ENCODE data around the gene AMOTL1.

AMOTL1 gene

DNA sequence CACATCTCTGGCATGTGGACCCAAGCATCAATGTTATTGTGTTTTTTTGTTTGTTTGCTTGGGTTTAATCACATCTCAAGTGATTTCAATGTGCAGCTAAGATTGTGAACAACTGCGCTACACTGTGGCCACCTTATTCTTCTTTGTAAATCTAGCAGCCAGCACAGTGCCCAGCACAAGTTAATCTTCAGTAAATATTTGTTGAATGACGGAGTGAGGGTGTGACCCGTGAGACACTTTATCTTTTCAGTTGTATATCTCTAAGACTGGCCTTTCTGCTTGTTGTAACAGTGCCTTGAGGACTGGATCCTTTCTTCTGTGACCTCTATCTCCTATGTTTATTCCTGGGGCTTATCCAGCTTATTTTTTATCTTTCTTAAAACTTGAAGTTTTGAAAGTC, 21.4 kb upstream of the AMOTL1 start:
- no peak for DNase-seq (ENCODE audit: low spot score)

- DNase-seq (ENCODE audit: low spot score) = no peak
Measured at GRCh38 chr11:94747146-94747545, 21.0 kb upstream of the AMOTL1 start.

GRCh38 chr11:94747601-94748041, 20.5 kb upstream of the AMOTL1 start:
- no peak for DNase-seq (ENCODE audit: low spot score)

- DNase-seq (ENCODE audit: low spot score) = no peak
Measured at GRCh38 chr11:94749369-94749768, 18.8 kb upstream of the AMOTL1 start.

GRCh38 chr11:94750319-94751217, 17.6 kb upstream of the AMOTL1 start:
- DNase-seq (ENCODE audit: low spot score) = no peak

DNA sequence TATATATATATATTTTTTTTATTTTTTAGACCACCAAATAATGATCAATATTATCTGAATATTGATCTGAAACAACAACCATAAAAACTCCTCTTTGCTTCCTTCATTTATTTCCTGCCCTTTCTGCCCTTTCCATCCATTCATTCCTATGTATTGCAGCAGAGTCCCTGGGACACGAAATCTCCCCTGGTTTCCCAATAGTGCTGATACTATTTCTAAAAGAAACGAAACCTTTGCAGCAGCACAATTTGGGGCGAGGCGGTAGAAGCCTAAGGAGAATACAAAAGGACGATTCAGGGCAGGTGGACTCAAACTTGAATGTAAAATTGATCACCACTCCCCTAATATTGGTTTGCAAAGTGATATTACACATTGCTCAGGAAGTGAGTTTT, 16.9 kb upstream of the AMOTL1 start:
- no peak for DNase-seq (ENCODE audit: low spot score)

GRCh38 chr11:94751786-94752185, 16.4 kb upstream of the AMOTL1 start:
- no peak for DNase-seq (ENCODE audit: low spot score)

- DNase-seq (ENCODE audit: low spot score) = no peak
Measured at GRCh38 chr11:94753630-94754029, 14.5 kb upstream of the AMOTL1 start.

DNA sequence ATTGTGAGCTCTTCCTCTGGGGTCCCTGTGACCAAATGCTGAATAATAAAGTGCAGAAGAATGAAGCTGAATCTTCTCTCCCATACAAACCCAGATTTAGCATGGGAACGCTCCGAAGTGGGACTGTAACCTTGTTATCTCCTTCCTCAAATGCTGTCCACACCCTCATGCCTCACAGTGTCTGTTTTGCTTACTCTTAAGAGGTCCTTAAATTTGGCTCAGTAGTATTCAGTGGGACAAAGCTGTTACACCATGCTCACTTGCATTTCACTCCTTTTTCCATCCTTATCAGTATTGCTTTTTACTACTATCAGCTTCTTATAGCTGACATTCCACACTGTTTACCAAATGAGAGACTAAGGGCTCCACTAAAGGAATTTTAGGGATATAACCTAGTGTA, 13.8 kb upstream of the AMOTL1 start:
- DNase-seq (ENCODE audit: low spot score) = no peak

DNA sequence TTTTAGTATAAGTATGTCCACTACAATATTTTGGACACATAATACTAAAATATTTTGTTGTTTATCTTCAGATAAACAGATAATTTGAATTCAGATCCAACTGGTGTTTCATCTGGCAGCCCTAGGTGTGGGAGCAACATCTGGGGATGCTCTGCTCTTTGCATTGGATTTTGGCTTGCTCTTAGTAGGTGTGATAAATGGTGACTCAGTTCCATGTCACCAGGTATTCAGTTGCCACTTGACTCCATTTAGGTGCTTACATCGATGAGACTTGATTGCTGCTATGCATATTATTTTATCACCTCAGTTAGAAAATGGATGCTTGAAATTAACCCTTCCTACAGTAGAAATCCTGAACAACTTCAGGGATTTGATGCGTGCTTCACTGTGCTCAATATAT, 13.3 kb upstream of the AMOTL1 start:
- DNase-seq (ENCODE audit: low spot score) = no peak

DNA sequence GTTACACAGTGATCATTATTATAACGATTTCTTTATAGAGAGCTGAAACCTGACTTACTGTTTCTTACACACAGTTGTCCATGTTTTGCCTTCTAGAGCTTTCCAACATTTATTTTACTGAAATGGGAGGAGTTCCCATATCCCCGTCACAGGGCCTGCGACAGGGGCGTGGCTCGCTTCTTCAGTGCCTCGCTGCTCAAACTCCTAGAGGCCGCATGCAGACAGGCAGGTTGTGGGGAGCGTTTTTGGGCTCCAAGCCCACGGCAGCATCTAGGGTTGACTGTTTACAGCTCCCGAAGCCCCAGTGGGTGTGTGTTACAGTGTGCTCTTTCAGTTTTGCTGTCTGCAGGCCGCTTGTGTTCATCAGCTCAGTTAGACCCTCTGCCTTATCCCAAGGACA, 12.7 kb upstream of the AMOTL1 start:
- DNase-seq (ENCODE audit: low spot score) = no peak

GRCh38 chr11:94757037-94757735, 11.0 kb upstream of the AMOTL1 start:
- no peak for DNase-seq (ENCODE audit: low spot score)

GRCh38 chr11:94758666-94759065, 9.5 kb upstream of the AMOTL1 start:
- DNase-seq (ENCODE audit: low spot score) = no peak

DNA sequence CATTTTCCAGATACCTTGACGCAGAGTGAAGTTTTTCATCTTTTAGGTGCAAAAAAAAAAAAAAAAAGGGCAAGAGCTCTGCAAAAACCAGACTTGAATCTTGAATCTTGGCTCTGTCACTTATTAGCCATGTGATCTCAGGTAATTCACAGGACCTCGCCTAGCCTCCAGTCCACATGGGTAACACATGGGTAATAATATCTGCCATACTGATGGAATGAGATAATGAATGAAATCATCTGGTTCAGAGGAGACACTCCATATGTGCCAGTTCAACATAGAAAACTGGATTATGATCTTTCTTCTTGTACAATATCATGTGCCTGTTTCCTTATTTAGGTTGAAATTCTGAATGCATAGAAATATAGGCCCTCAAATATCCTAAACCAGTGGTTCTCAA, 8.6 kb upstream of the AMOTL1 start:
- no peak for DNase-seq (ENCODE audit: low spot score)

DNA sequence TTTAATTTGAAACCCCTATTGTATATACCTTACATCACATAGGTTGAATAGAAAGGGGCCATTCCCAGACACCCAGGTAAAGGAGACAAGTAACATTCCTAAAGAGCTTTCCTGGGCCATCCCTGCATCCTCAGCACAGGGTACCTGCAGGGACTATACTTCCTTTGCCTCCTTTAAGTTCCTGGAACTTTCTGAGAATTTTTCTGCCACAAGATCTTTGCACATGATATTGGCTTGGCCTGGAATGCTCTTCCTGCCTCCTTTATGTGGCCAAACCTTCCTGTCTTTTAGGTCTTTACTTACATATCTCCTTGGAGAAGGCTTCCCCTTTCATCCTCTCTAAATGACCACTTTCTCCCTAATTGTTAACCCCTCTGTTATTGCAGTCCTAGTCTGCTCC, 7.9 kb upstream of the AMOTL1 start:
- DNase-seq (ENCODE audit: low spot score) = no peak

DNA sequence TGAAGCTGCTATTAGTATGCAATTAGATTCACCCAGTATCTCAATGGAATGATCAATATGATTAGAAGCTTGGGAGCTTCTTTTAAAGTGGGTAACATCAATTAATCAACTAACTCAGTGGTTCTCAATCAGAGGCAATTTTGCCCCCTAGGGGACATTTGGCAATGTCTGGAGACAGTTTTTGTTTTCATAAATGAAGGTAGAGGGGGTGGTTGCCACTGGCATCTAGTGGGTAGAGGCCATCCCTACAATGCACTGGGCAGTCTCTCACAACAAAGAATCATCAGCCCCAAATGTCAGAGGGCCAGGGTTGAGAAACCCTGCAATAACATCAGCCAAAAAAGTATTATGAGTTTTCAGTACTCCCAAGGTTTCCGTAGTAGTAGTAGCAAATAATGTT, 5.9 kb upstream of the AMOTL1 start:
- DNase-seq (ENCODE audit: low spot score) = no peak

- no peak for DNase-seq (ENCODE audit: low spot score)
Measured at GRCh38 chr11:94762995-94763394, 5.2 kb upstream of the AMOTL1 start.

DNA sequence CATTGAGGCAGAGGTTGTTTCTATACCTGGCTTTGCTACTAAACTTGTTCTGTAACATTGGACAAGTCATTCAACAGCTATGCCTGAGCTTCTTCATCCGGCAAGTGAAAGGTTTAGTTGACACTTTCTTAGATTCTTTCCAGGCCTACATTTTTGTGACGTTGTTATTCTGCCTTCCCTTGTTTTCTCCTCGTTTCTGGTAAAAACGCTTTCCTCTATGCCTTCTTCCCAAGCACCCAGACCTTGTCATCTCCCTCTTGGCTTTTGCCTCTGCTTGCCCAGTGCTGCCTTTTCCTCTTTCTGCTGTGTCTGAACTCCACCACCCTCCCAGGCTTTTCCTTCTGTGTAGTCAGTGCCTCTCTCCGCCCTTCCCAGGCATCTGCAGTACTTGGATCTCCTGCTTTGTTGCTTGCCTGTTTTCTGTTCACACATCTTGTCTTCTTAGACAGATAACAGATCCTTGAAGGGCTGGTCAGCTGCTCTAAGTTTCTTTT, 1.4 kb upstream of the AMOTL1 start:
- DNase-seq (ENCODE audit: low spot score) = no peak

- DNase-seq (ENCODE audit: low spot score) = no peak
Measured at GRCh38 chr11:94767291-94767690, 865 bp upstream of the AMOTL1 start.

- DNase-seq (ENCODE audit: low spot score) = peak; percentile 12
Measured at GRCh38 chr11:94768602-94769541, 716 bp downstream of the AMOTL1 start.

DNA sequence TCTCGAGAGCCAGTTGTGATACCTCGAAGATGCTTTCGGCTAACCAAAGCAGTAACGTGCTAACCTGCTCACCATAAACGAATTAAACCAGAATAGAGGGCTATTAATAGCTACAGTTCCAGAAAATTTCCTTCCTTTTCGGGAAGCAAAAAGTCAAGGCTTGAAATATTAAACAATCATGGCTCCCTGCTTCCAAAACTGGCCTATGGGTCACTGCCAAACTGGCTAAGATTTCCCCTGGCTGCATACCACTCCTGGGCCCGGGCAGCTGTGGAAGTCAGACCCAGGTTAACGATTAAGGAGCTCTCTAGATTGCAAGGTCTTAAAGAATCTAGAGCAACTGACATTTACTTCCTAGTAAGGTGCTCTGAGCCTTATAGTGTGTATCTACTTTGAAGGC, 1.7 kb downstream of the AMOTL1 start:
- DNase-seq (ENCODE audit: low spot score) = no peak

- DNase-seq (ENCODE audit: low spot score) = no peak
Measured at GRCh38 chr11:94770563-94771120, 2.5 kb downstream of the AMOTL1 start.

All from germinal center (tissue), 1 donor.